ENCODE measurements around the gene CDK6. TPM values are rescaled to one million over a fixed set of nuclear protein-coding genes. Genes with fewer than 3 reads are reported as not detected.

Gene CDK6
- total RNA-seq, 2 experiments from 2014 or later = 130 to 138 TPM

- no peak for DNase-seq
- Mint-ChIP-seq H3K27ac (no peak overlapping the region), H3K4me3 (no peak overlapping the region), H3K9me3 (no peaks in the 10 kb centered on the region), H3K27me3 (no peaks in the 10 kb centered on the region), H3K4me1 (ENCODE audit: low read depth) (no peaks in the 10 kb centered on the region), H3K36me3 (ENCODE audit: low read depth) (peaks cover 40% of the 10 kb centered on the region)
- ChIA-PET POLR2A (interaction anchor here (0.7 to 1.7 kb wide), 3 partner anchors 12 to 24 kb away, joined by 3 to 4 read pairs (median 3); no protein-coding TSS in a partner anchor), CTCF (interaction anchor here (0.6 to 1.2 kb wide), 3 partner anchors 11 to 53 kb away, joined by 3 to 4 read pairs (median 3); no protein-coding TSS in a partner anchor)
- no peak for TF ChIP-seq CTCF (IDR thresholded peaks at IDR 0.05)
- no peak for ATAC-seq
- intact Hi-C loops (cut with micrococcal nuclease) = no loop called here
Observed at GRCh38 chr7:92567460-92567859, 268.9 kb downstream of the CDK6 start.

- CTCF ChIA-PET = interaction anchor here (0.8 to 1.7 kb wide), 3 partner anchors 14 to 384 kb away, joined by 3 to 6 read pairs (median 3); partner anchors contain the start of genes PEX1 and RBM48
Observed at GRCh38 chr7:92563345-92563744, 273.0 kb downstream of the CDK6 start.

GRCh38 chr7:92560602-92561001 lies 275.8 kb downstream of the CDK6 start:
- peaks cover 22% of the 10 kb centered on the region for H3K36me3 Mint-ChIP-seq (ENCODE audit: low read depth)
- no peak for TF ChIP-seq CTCF (IDR thresholded peaks at IDR 0.05)
- no peak for ATAC-seq

More at GRCh38 chr7:92563345-92563744, 273.0 kb downstream of the CDK6 start:
- POLR2A ChIA-PET = interaction anchor here (0.6 to 1.7 kb wide), 3 partner anchors 17 to 538 kb away, joined by 3 to 7 read pairs (median 5); no protein-coding TSS in a partner anchor
- Mint-ChIP-seq H3K4me3 (no peak overlapping the region), H3K4me1 (ENCODE audit: low read depth) (no peaks in the 10 kb centered on the region), H3K27ac (peak overlapping the region; percentile 68), H3K27me3 (no peaks in the 10 kb centered on the region), H3K36me3 (ENCODE audit: low read depth) (peaks cover 27% of the 10 kb centered on the region), H3K9me3 (no peaks in the 10 kb centered on the region)
- DNase-seq (no peak), ATAC-seq (no peak)
- intact Hi-C loops (cut with micrococcal nuclease) = no loop called here
- TF ChIP-seq CTCF (IDR thresholded peaks at IDR 0.05) = no peak

GRCh38 chr7:92557808-92558362 lies 278.5 kb downstream of the CDK6 start:
- no peak overlapping the region for H3K27ac Mint-ChIP-seq
- no peaks in the 10 kb centered on the region for H3K4me1 Mint-ChIP-seq (ENCODE audit: low read depth)
- CTCF ChIA-PET = no interaction called here
- peaks cover 10% of the 10 kb centered on the region for H3K36me3 Mint-ChIP-seq (ENCODE audit: low read depth)
- no peak for TF ChIP-seq CTCF (IDR thresholded peaks at IDR 0.05)
- no peaks in the 10 kb centered on the region for H3K27me3 Mint-ChIP-seq
- ATAC-seq (no peak), DNase-seq (no peak)
- no peaks in the 10 kb centered on the region for H3K9me3 Mint-ChIP-seq
- H3K4me3 Mint-ChIP-seq = no peak overlapping the region
- POLR2A ChIA-PET = interaction anchor here (0.7 to 2.5 kb wide), 3 partner anchors 8 to 22 kb away, joined by 3 to 10 read pairs (median 3); no protein-coding TSS in a partner anchor
- intact Hi-C loops (cut with micrococcal nuclease) = no loop called here

More at GRCh38 chr7:92560602-92561001, 275.8 kb downstream of the CDK6 start:
- H3K27ac Mint-ChIP-seq = no peak overlapping the region
- no peaks in the 10 kb centered on the region for H3K27me3 Mint-ChIP-seq
- intact Hi-C loops (cut with micrococcal nuclease) = no loop called here
- POLR2A ChIA-PET = no interaction called here
- CTCF ChIA-PET = interaction anchor here (0.7 kb wide), 1 partner anchor 12 kb away, joined by 3 read pairs; no protein-coding TSS in a partner anchor
- no peak for DNase-seq
- no peak overlapping the region for H3K4me3 Mint-ChIP-seq
- no peaks in the 10 kb centered on the region for H3K4me1 Mint-ChIP-seq (ENCODE audit: low read depth)
- H3K9me3 Mint-ChIP-seq = no peaks in the 10 kb centered on the region

GRCh38 chr7:92557249-92557648 lies 279.1 kb downstream of the CDK6 start:
- no peak overlapping the region for H3K27ac Mint-ChIP-seq
- no peaks in the 10 kb centered on the region for H3K27me3 Mint-ChIP-seq
- H3K4me3 Mint-ChIP-seq = no peak overlapping the region
- TF ChIP-seq CTCF (IDR thresholded peaks at IDR 0.05) = no peak
- ATAC-seq = peak; percentile 27
- ChIA-PET CTCF (no interaction called here), POLR2A (interaction anchor here (0.6 to 2.5 kb wide), 3 partner anchors 9 to 233 kb away, joined by 3 to 10 read pairs (median 4); partner anchors contain the start of gene RBM48)
- H3K36me3 Mint-ChIP-seq (ENCODE audit: low read depth) = peaks cover 8% of the 10 kb centered on the region
- H3K4me1 Mint-ChIP-seq (ENCODE audit: low read depth) = no peaks in the 10 kb centered on the region
- no peak for DNase-seq
- intact Hi-C loops (cut with micrococcal nuclease) = no loop called here
- no peaks in the 10 kb centered on the region for H3K9me3 Mint-ChIP-seq

Data from activated CD8-positive, alpha-beta T cell treated with anti-CD3 and anti-CD28 coated beads for 36 hours (primary cell).